GM12878 (cell line): ENCODE results near the gene PRKCI. TPM values are rescaled to one million over a fixed set of nuclear protein-coding genes. Genes with fewer than 3 reads are reported as not detected.
A peak's percentile ranks its signal among the peaks of the same experiment; 100 is the strongest.

Experiments
- ATAC-seq: fragments of 200-7000 bp; cut with Tn5 transposase; 3 replicates; pipeline ENCODE4 v1.9.1; 2020; ENCODE audit warnings: mild to moderate bottlenecking, moderate library complexity
- BruUV-seq: library from RNA; stranded (reverse); fragments of 400-500 nt; replicated peaks from 2 replicates; lab custom pipeline; 2021; lab: Mats Ljungman, UMichigan
- CTCF ChIA-PET: fragments of 300-600 bp; sonication (Branson Sonifier 250); formaldehyde crosslinking; extraction: SDS; loops from one replicate; lab custom pipeline; 2021; ENCODE audit warnings: inconsistent platforms; lab: Yijun Ruan, JAX
- POLR2A ChIA-PET: fragments of 350-600 bp; formaldehyde crosslinking; extraction: SDS; loops from one replicate; lab custom pipeline; 2021; ENCODE audit warnings: inconsistent platforms; lab: Charles Lee
- RAD21 ChIA-PET: fragments of 300-600 bp; sonication (Branson Sonifier 250); formaldehyde crosslinking; loops from one replicate; lab custom pipeline; 2023; ENCODE audit warnings: antibody characterized with exemption; ENCODE audit not compliant: unreplicated experiment; lab: Charles Lee
- SMC1A ChIA-PET: fragments of 300-600 bp; sonication (Branson Sonifier 250); formaldehyde crosslinking; loops from one replicate; lab custom pipeline; 2023; ENCODE audit not compliant: unreplicated experiment, uncharacterized antibody; lab: Charles Lee
- DNase-seq: peaks from one replicate; pipeline ENCODE4 v3.0.0-alpha.2; 2011; ENCODE audit warnings: low read depth, low spot score
- FAIRE-seq: peaks from 3 replicates; lab custom pipeline; 2011; peaks lifted over from hg19 to GRCh38; lab: Jason Lieb, UNC
- H2AFZ ChIP-seq: 2 replicates; pipeline ENCODE4 v1.6.0; 2011; ENCODE audit warnings: low read depth, low read length, control low read depth; ENCODE audit not compliant: control insufficient read depth
- H3K27ac ChIP-seq: 2 replicates; pipeline ENCODE4 v1.5.1; 2011; ENCODE audit warnings: control low read depth; ENCODE audit not compliant: control insufficient read depth, insufficient read depth
- H3K27me3 ChIP-seq, 2 experiments: replicated peaks in 1 of 2; 2 replicates each; pipeline versions ENCODE4 v1.6.0 to v1.6.1; 2011; ENCODE audit warnings: low read length in 1 of 2; ENCODE audit not compliant: control insufficient read depth in 2 of 2, insufficient read depth in 2 of 2
- H3K36me3 ChIP-seq, 2 experiments: 2 replicates each; pipeline ENCODE4 v1.5.1; 2011; ENCODE audit warnings: low read length in 1 of 2; ENCODE audit not compliant: control insufficient read depth in 2 of 2, insufficient read depth in 2 of 2
- H3K4me1 ChIP-seq: 2 replicates; pipeline ENCODE4 v1.6.1; 2011; ENCODE audit warnings: mild to moderate bottlenecking, low read length, moderate library complexity, mixed read lengths; ENCODE audit not compliant: control insufficient read depth, insufficient read depth
- H3K4me2 ChIP-seq: 2 replicates; pipeline ENCODE4 v1.6.0; 2011; ENCODE audit warnings: control low read depth; ENCODE audit not compliant: control insufficient read depth, insufficient read depth
- H3K4me3 ChIP-seq: fragments of 200-600 bp; sonication (generic); 2 replicates; pipeline ENCODE4 v1.5.1; 2016
- H3K79me2 ChIP-seq: 2 replicates; pipeline ENCODE4 v1.6.0; 2011; ENCODE audit warnings: low read length; ENCODE audit not compliant: control insufficient read depth, insufficient read depth
- H3K9ac ChIP-seq: 2 replicates; pipeline ENCODE4 v1.8.0; 2011; ENCODE audit warnings: low read length, control low read depth, mixed read lengths; ENCODE audit not compliant: control insufficient read depth, insufficient read depth
- H3K9me3 ChIP-seq: replicated peaks from 3 replicates; pipeline ENCODE4 v1.5.1; 2011; ENCODE audit warnings: mild to moderate bottlenecking, low read length; ENCODE audit not compliant: control insufficient read depth, insufficient read depth
- H4K20me1 ChIP-seq: 2 replicates; pipeline ENCODE4 v1.6.0; 2011; ENCODE audit not compliant: control insufficient read depth, insufficient read depth
- ATF7 ChIP-seq: fragments of 450-650 bp; IDR thresholded peaks from 2 replicates; pipeline ENCODE4 v1.6.1; 2016; ENCODE audit warnings: low read depth, mild to moderate bottlenecking
- BACH1 ChIP-seq: fragments of 450-650 bp; IDR thresholded peaks from 2 replicates; pipeline ENCODE4 v1.6.1; 2017; ENCODE audit warnings: mild to moderate bottlenecking, borderline replicate concordance
- BCL11A ChIP-seq: IDR thresholded peaks from 2 replicates; pipeline ENCODE4 v1.6.1; 2011; ENCODE audit warnings: low read depth, low read length
- BMI1 ChIP-seq: fragments of 450-650 bp; IDR thresholded peaks from 2 replicates; pipeline ENCODE4 v1.6.1; 2016; ENCODE audit warnings: mild to moderate bottlenecking, moderate library complexity, borderline replicate concordance
- EP300 ChIP-seq, 2 experiments: fragments of 150-350 bp in 1 of 2; IDR thresholded peaks; 2 replicates each; pipeline ENCODE4 v1.6.1; 2011 to 2012; ENCODE audit warnings: low read depth in 2 of 2, low read length in 2 of 2, borderline replicate concordance in 1 of 2, improper control_type of control experiment in 1 of 2, inconsistent platforms in 1 of 2; ENCODE audit not compliant: control insufficient read depth in 1 of 2
- EZH2 ChIP-seq: IDR thresholded peaks from 2 replicates; pipeline ENCODE4 v1.6.1; 2012; ENCODE audit warnings: low read depth, mild to moderate bottlenecking, control low read depth, inconsistent platforms, low read length, borderline replicate concordance; ENCODE audit not compliant: control insufficient read depth
- IKZF2 ChIP-seq, 2 experiments: fragments of 450-650 bp; IDR thresholded peaks; 2 replicates each; pipeline ENCODE4 v1.6.1; 2017; ENCODE audit warnings: mild to moderate bottlenecking in 2 of 2, moderate library complexity in 2 of 2
- JUNB ChIP-seq: IDR thresholded peaks from 2 replicates; pipeline ENCODE4 v1.6.1; 2016; ENCODE audit warnings: antibody characterized with exemption, mild to moderate bottlenecking
- LARP7 ChIP-seq: fragments of 450-650 bp; IDR thresholded peaks from 2 replicates; pipeline ENCODE4 v1.6.1; 2017; ENCODE audit warnings: mild to moderate bottlenecking
- MLLT1 ChIP-seq: fragments of 450-650 bp; IDR thresholded peaks from 2 replicates; pipeline ENCODE4 v1.6.1; 2016; ENCODE audit warnings: mild to moderate bottlenecking
- MTA2 ChIP-seq: fragments of 450-650 bp; IDR thresholded peaks from 2 replicates; pipeline ENCODE4 v1.6.1; 2016; ENCODE audit warnings: low read depth, mild to moderate bottlenecking, moderate library complexity
- NR2F1 ChIP-seq: fragments of 450-650 bp; conservative IDR thresholded peaks from 2 replicates; pipeline ENCODE4 v1.6.1; 2017; ENCODE audit warnings: mild to moderate bottlenecking
- PBX3 ChIP-seq: IDR thresholded peaks from 2 replicates; pipeline ENCODE4 v1.6.1; 2011; ENCODE audit warnings: mild to moderate bottlenecking, low read depth, low read length, moderate library complexity; ENCODE audit not compliant: insufficient replicate concordance
- RAD51 ChIP-seq: fragments of 450-650 bp; IDR thresholded peaks from 2 replicates; pipeline ENCODE4 v1.6.1; 2016; ENCODE audit warnings: moderate library complexity, mild to moderate bottlenecking, inconsistent platforms
- RCOR1 ChIP-seq: conservative IDR thresholded peaks from 2 replicates; pipeline ENCODE4 v1.6.1; 2012; ENCODE audit warnings: low read depth, low read length, improper control_type of control experiment
- STAT3 ChIP-seq: IDR thresholded peaks from 2 replicates; pipeline ENCODE4 v1.6.1; 2011; ENCODE audit warnings: low read depth, low read length, improper control_type of control experiment
- ZNF384 ChIP-seq: IDR thresholded peaks from 2 replicates; pipeline ENCODE4 v1.6.1; 2012; ENCODE audit warnings: low read depth, mild to moderate bottlenecking, low read length, improper control_type of control experiment, borderline replicate concordance
- WGBS: methylation state at CpG from one replicate; pipeline ENCODE4 v1.1.6; 2016; ENCODE audit warnings: low lambda C conversion rate; ENCODE audit not compliant: insufficient replicate concordance, insufficient coverage; ENCODE audit errors: missing lambda C conversion rate; 5-methylcytosine and 5-hydroxymethylcytosine counted together
- in situ Hi-C: fragments of 300-500 bp; cut with MboI; formaldehyde crosslinking; loops from 9 replicates; pipeline ENCODE4 v1.14.3; 2018; ENCODE audit warnings: mixed read lengths
- intact Hi-C: fragments of 100-400 bp; cut with micrococcal nuclease; formaldehyde crosslinking; loops from one replicate; pipeline ENCODE4 v1.14.2; 2022; ENCODE audit not compliant: unreplicated experiment
- polyA plus RNA-seq, 11 experiments: library from polyadenylated mRNA; depleted of rRNA in 4 of 11; unstranded in 6 of 11; stranded (reverse) in 5 of 11; fragments of >200 nt; fragmentation: Nextera tagmentation in 4 of 11; fragmentation: Illumina TruSeq in 1 of 11; extraction: Ambion mirVana in 4 of 11; extraction: Trizol in 1 of 11; gene quantifications; 1 replicate in 1 of 11; 2 replicates in 10 of 11; pipeline versions ENCODE4 v1.2.1 to v1.2.3, GENCODE V29; 2011 to 2016; ENCODE audit warnings: inconsistent platforms in 2 of 11, missing spikeins in 2 of 11, low read depth in 1 of 11
- total RNA-seq, 4 experiments: library from RNA; depleted of rRNA in 3 of 4; stranded (reverse); fragments of >200 nt in 3 of 4; fragmentation: Illumina TruSeq in 1 of 4; extraction: Trizol in 1 of 4; gene quantifications; 2 replicates each; pipeline versions ENCODE4 v1.2.1 to v1.2.3, GENCODE V29; 2013 to 2021
- TF ChIP-seq, protein P1 (sequence below): fragments of 450-650 bp; IDR thresholded peaks from 2 replicates; pipeline ENCODE4 v1.6.1; 2016; ENCODE audit warnings: mild to moderate bottlenecking

The PRKCI gene
- total and polyA plus RNA-seq, 10 of the 15 experiments (the other 5 are each of a cell fraction or from before 2014, with no cell fraction given), result 3.5 to 15.4 (median 11.8) TPM

- Histone ChIP-seq H3K27ac (no peak overlapping the region), H4K20me1 (no peaks in the 10 kb centered on the region), H2AFZ (no peak overlapping the region), H3K36me3 (no peaks in the 10 kb centered on the region), H3K9ac (no peak overlapping the region), H3K27me3 (no peaks in the 10 kb centered on the region), H3K9me3 (no peaks in the 10 kb centered on the region), H3K79me2 (no peaks in the 10 kb centered on the region), H3K4me3 (no peak overlapping the region), H3K4me2 (no peak overlapping the region), H3K4me1 (peaks cover 3% of the 10 kb centered on the region; the same call in 1 of the 2 replicates)
- ChIA-PET SMC1A (interaction anchor here (1.1 to 1.5 kb wide), 3 partner anchors 11 to 27 kb away, joined by 3 to 5 read pairs (median 3); no protein-coding TSS in a partner anchor), CTCF (no interaction called here), RAD21 (no interaction called here), POLR2A (no interaction called here)
- no TSS peak for BruUV-seq
- FAIRE-seq (no peak), ATAC-seq (peak; percentile 88), DNase-seq (peak; percentile 24)
- WGBS, result 6% methylated on average over 1 of the region's 2 CpGs
- in situ Hi-C loops, result no loop called here
- intact Hi-C loops, result no loop called here
- TF ChIP-seq EP300 (IDR thresholded peaks at IDR 0.05; ENCODE audit: borderline replicate concordance in 1 of 2, control insufficient read depth in 1 of 2, low read depth in 2 of 2, low read length in 2 of 2) (peak in 1 of 2 experiments; percentile 16; a peak in 1 of 4 replicates), MLLT1 (peak; percentile 37), EZH2 (no peak), NR2F1 (peak; percentile 95), RCOR1 (no peak), PBX3 (no peak), IKZF2 (IDR thresholded peaks at IDR 0.05) (peak in 1 of 2 experiments; percentile 54; a peak in 2 of 4 replicates), LARP7 (no peak), MTA2 (peak; percentile 94), BMI1 (peak; percentile 56; the same call in 1 of the 2 replicates), RAD51 (peak; percentile 31; the same call in 1 of the 2 replicates), BCL11A (peak; percentile 80), BACH1 (no peak), ZNF384 (peak; percentile 70), JUNB (peak; percentile 51; the same call in 1 of the 2 replicates), STAT3 (no peak), ATF7 (no peak)
- TF ChIP-seq, protein P1, sequence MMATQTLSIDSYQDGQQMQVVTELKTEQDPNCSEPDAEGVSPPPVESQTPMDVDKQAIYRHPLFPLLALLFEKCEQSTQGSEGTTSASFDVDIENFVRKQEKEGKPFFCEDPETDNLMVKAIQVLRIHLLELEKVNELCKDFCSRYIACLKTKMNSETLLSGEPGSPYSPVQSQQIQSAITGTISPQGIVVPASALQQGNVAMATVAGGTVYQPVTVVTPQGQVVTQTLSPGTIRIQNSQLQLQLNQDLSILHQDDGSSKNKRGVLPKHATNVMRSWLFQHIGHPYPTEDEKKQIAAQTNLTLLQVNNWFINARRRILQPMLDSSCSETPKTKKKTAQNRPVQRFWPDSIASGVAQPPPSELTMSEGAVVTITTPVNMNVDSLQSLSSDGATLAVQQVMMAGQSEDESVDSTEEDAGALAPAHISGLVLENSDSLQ, result 0 out of 2 replicates have a peak, but pooled peaks have one; percentile 49
Measured at GRCh38 chr3:170205302-170205701, 16.9 kb upstream of the PRKCI start.
